MM.1S (cell line): ENCODE data around the gene GNB1.

ENCODE experiments used
- DNase-seq: peaks from one replicate; pipeline ENCODE4 v3.0.0-alpha.2; 2015
- H2AFZ ChIP-seq: fragments of 300-600 bp; sonication (generic); 2 replicates; pipeline ENCODE4 v1.6.0; 2016; ENCODE audit warnings: antibody characterized with exemption, low read length
- H3F3A ChIP-seq: fragments of 300-600 bp; sonication (generic); 2 replicates; pipeline ENCODE4 v1.6.1; 2016; ENCODE audit warnings: mild to moderate bottlenecking, antibody characterized with exemption, low read length, moderate library complexity, mixed read lengths; ENCODE audit not compliant: insufficient read depth
- H3K27ac ChIP-seq: fragments of 300-600 bp; sonication (generic); 2 replicates; pipeline ENCODE4 v1.5.1; 2016; ENCODE audit warnings: mild to moderate bottlenecking, low read length
- H3K27me3 ChIP-seq: fragments of 300-600 bp; sonication (generic); replicated peaks from 2 replicates; pipeline ENCODE4 v1.6.0; 2016; ENCODE audit warnings: low read length; ENCODE audit not compliant: insufficient read depth
- H3K36me3 ChIP-seq: fragments of 300-600 bp; sonication (generic); replicated peaks from 2 replicates; pipeline ENCODE4 v1.6.1; 2016; ENCODE audit warnings: mild to moderate bottlenecking, low read length, mixed read lengths; ENCODE audit not compliant: insufficient read depth
- H3K4me1 ChIP-seq: fragments of 300-600 bp; sonication (generic); 2 replicates; pipeline ENCODE4 v1.6.1; 2016; ENCODE audit warnings: low read length, mixed read lengths
- H3K4me2 ChIP-seq: fragments of 300-600 bp; sonication (generic); 2 replicates; pipeline ENCODE4 v1.6.0; 2016; ENCODE audit warnings: low read depth, low read length
- H3K4me3 ChIP-seq: fragments of 300-600 bp; sonication (generic); 2 replicates; pipeline ENCODE4 v1.5.1; 2016; ENCODE audit warnings: low read length, mixed read lengths
- H3K79me2 ChIP-seq: fragments of 300-600 bp; sonication (generic); 2 replicates; pipeline ENCODE4 v1.6.1; 2016; ENCODE audit warnings: mixed run types, low read length, mixed read lengths
- H3K9ac ChIP-seq: fragments of 300-600 bp; sonication (generic); 2 replicates; pipeline ENCODE4 v1.6.1; 2016; ENCODE audit warnings: low read length, mixed read lengths
- H3K9me2 ChIP-seq: fragments of 300-600 bp; sonication (generic); replicated peaks from 2 replicates; pipeline ENCODE4 v1.6.1; 2016; ENCODE audit warnings: mild to moderate bottlenecking, low read length, mixed read lengths; ENCODE audit not compliant: insufficient read depth
- H3K9me3 ChIP-seq: fragments of 300-600 bp; sonication (generic); replicated peaks from 2 replicates; pipeline ENCODE4 v1.6.1; 2016; ENCODE audit warnings: mild to moderate bottlenecking, low read length, mixed read lengths; ENCODE audit not compliant: insufficient read depth
- H4K20me1 ChIP-seq: fragments of 300-600 bp; sonication (generic); 2 replicates; pipeline ENCODE4 v1.6.1; 2016; ENCODE audit warnings: mild to moderate bottlenecking, low read length, moderate library complexity, mixed read lengths; ENCODE audit not compliant: insufficient read depth
- CTCF ChIP-seq: fragments of 300-600 bp; sonication (generic); IDR thresholded peaks from 2 replicates; pipeline ENCODE4 v1.5.1; 2016; ENCODE audit warnings: antibody characterized with exemption, low read length, mixed read lengths
- EZH2 ChIP-seq: fragments of 300-600 bp; sonication (generic); optimal IDR thresholded peaks from 2 replicates; pipeline ENCODE3; 2017; ENCODE audit warnings: low read depth, mild to moderate bottlenecking, antibody characterized with exemption, low read length, mixed read lengths
- EZH2phosphoT487 ChIP-seq: fragments of 300-600 bp; sonication (generic); IDR thresholded peaks from 2 replicates; pipeline ENCODE4 v1.6.1; 2018; ENCODE audit warnings: antibody characterized with exemption, low read length

GNB1 gene

GRCh38 chr1:1778663-1779319, 112.1 kb downstream of the GNB1 start:
- Histone ChIP-seq H3K36me3 (no peaks in the 10 kb centered on the region), H3K4me3 (peak overlapping the region; percentile 62), H3K27ac (peak overlapping the region; percentile 98), H3K9me2 (no peaks in the 10 kb centered on the region), H3K4me1 (peaks cover 49% of the 10 kb centered on the region), H3K9me3 (no peaks in the 10 kb centered on the region), H2AFZ (no peak overlapping the region), H3F3A (peaks cover 23% of the 10 kb centered on the region), H3K27me3 (no peaks in the 10 kb centered on the region), H3K9ac (peak overlapping the region; percentile 81), H3K4me2 (peak overlapping the region; percentile 89), H3K79me2 (peaks cover 43% of the 10 kb centered on the region), H4K20me1 (0 out of 2 replicates have a peak, but pooled peaks cover 6% of the 10 kb centered on the region)
- peak; percentile 98 for DNase-seq
- no peak for TF ChIP-seq EZH2
- peak; percentile 62 for TF ChIP-seq CTCF

GRCh38 chr1:1777950-1778662, 112.8 kb downstream of the GNB1 start, which contains the start of gene NADK:
TSS of gene NADK (minus strand) at chr1:1778470. CDS start at chr1:1765406, 13,064 bp downstream.
- no peak for TF ChIP-seq CTCF
- TF ChIP-seq EZH2, result no peak
- no peak for TF ChIP-seq EZH2phosphoT487
- Histone ChIP-seq H3K4me1 (peaks cover 49% of the 10 kb centered on the region), H3K4me3 (peak within 1 kb of the TSS; percentile 99), H3K36me3 (no peaks in the 10 kb centered on the region), H3K9ac (peak within 1 kb of the TSS; percentile 96), H3K27ac (peak within 1 kb of the TSS; percentile 98), H3K9me2 (no peaks in the 10 kb centered on the region), H3K4me2 (peak within 1 kb of the TSS; percentile 89), H3K27me3 (no peaks in the 10 kb centered on the region), H4K20me1 (0 out of 2 replicates have a peak, but pooled peaks cover 6% of the 10 kb centered on the region), H3K79me2 (peaks cover 50% of the 10 kb centered on the region), H3K9me3 (no peaks in the 10 kb centered on the region), H2AFZ (peak within 1 kb of the TSS; percentile 39; the same call in 1 of the 2 replicates), H3F3A (peaks cover 23% of the 10 kb centered on the region)
- peak; percentile 78 for DNase-seq

GRCh38 chr1:1777583-1777899, 113.3 kb downstream of the GNB1 start:
- Histone ChIP-seq H3K79me2 (peaks cover 55% of the 10 kb centered on the region), H4K20me1 (0 out of 2 replicates have a peak, but pooled peaks cover 6% of the 10 kb centered on the region), H3K9me2 (no peaks in the 10 kb centered on the region), H3K9me3 (no peaks in the 10 kb centered on the region), H3K27me3 (no peaks in the 10 kb centered on the region), H3K4me2 (peak overlapping the region; percentile 89), H3K4me3 (peak overlapping the region; percentile 99), H3F3A (peaks cover 23% of the 10 kb centered on the region), H3K4me1 (peaks cover 44% of the 10 kb centered on the region), H3K36me3 (no peaks in the 10 kb centered on the region), H3K27ac (peak overlapping the region; percentile 59; the same call in 1 of the 2 replicates), H3K9ac (peak overlapping the region; percentile 96), H2AFZ (peak overlapping the region; percentile 39; the same call in 1 of the 2 replicates)
- TF ChIP-seq EZH2phosphoT487, result no peak
- no peak for TF ChIP-seq CTCF
- TF ChIP-seq EZH2, result no peak
- DNase-seq, result peak; percentile 21
